ENCODE results near the gene SORBS2. TPM values are rescaled to one million over a fixed set of nuclear protein-coding genes. Genes with fewer than 3 reads are reported as not detected.
A peak's percentile ranks its signal among the peaks of the same experiment; 100 is the strongest.

SORBS2 gene
- total RNA-seq, 2 donors from 2014 or later: 210 to 218 TPM

- Histone ChIP-seq H3K4me1 (peaks cover 14% of the 10 kb centered on the region), H3K27me3 (no peaks in the 10 kb centered on the region), H3K9me3 (no peaks in the 10 kb centered on the region), H3K36me3 (replicated peaks in 1 of 2; ENCODE audit: insufficient read depth in 1 of 2, low read depth in 2 of 2) (peaks cover 0 to 9% of the 10 kb centered on the region in 2 donors), H3K27ac (no peak overlapping the region), H3K4me3 (no peak overlapping the region)
- no peak for DNase-seq
- ATAC-seq: no peak
- WGBS, 2 donors: 68 to 85% methylated on average over 26 to 32 of the region's 32 CpGs
- intact Hi-C loops (cut with DNase I): no loop called here
- no peak for TF ChIP-seq CTCF (IDR thresholded peaks at IDR 0.05)
- TF ChIP-seq POLR2A (IDR thresholded peaks at IDR 0.05): no peak
Observed at GRCh38 chr4:185587427-185588161, 224.4 kb downstream of the SORBS2 start.

- H3K36me3 ChIP-seq (replicated peaks in 1 of 2; ENCODE audit: insufficient read depth in 1 of 2, low read depth in 2 of 2): peaks cover 0 to 9% of the 10 kb centered on the region in 2 donors
- no peak overlapping the region for H3K4me3 ChIP-seq
- no peaks in the 10 kb centered on the region for H3K27me3 ChIP-seq
- no peak for ATAC-seq
- no peaks in the 10 kb centered on the region for H3K9me3 ChIP-seq
- H3K4me1 ChIP-seq: peaks cover 12% of the 10 kb centered on the region
- H3K27ac ChIP-seq: no peak overlapping the region
- intact Hi-C loops (cut with DNase I): no loop called here
- 70 to 82% methylated on average over 6 of the region's 6 CpGs for WGBS, 2 donors
- TF ChIP-seq POLR2A (IDR thresholded peaks at IDR 0.05) (no peak), CTCF (IDR thresholded peaks at IDR 0.05) (no peak)
- DNase-seq: no peak
Observed at GRCh38 chr4:185587030-185587426, 225.0 kb downstream of the SORBS2 start.

GRCh38 chr4:185585211-185585610 lies 226.8 kb downstream of the SORBS2 start:
- ATAC-seq: no peak
- Histone ChIP-seq H3K9me3 (no peaks in the 10 kb centered on the region), H3K4me3 (no peak overlapping the region), H3K27ac (no peak overlapping the region), H3K27me3 (no peaks in the 10 kb centered on the region), H3K36me3 (replicated peaks in 1 of 2; ENCODE audit: insufficient read depth in 1 of 2, low read depth in 2 of 2) (peaks cover 0 to 9% of the 10 kb centered on the region in 2 donors), H3K4me1 (no peaks in the 10 kb centered on the region)
- WGBS, 2 donors: 60 to 64% methylated on average over 1 of the region's 1 CpG
- no peak for DNase-seq
- TF ChIP-seq POLR2A (IDR thresholded peaks at IDR 0.05): no peak
- no peak for TF ChIP-seq CTCF (IDR thresholded peaks at IDR 0.05)
- intact Hi-C loops (cut with DNase I): no loop called here

- no peak for DNase-seq
- ATAC-seq: peak; percentile 54
- intact Hi-C loops (cut with DNase I): no loop called here
- 74 to 76% methylated on average over 1 of the region's 1 CpG for WGBS, 2 donors
- H3K9me3 ChIP-seq: no peaks in the 10 kb centered on the region
- H3K27me3 ChIP-seq: no peaks in the 10 kb centered on the region
- H3K27ac ChIP-seq: no peak overlapping the region
- H3K4me1 ChIP-seq: no peaks in the 10 kb centered on the region
- peaks cover 0 to 6% of the 10 kb centered on the region in 2 donors for H3K36me3 ChIP-seq (replicated peaks in 1 of 2; ENCODE audit: insufficient read depth in 1 of 2, low read depth in 2 of 2)
- TF ChIP-seq CTCF (IDR thresholded peaks at IDR 0.05): no peak
- no peak for TF ChIP-seq POLR2A (IDR thresholded peaks at IDR 0.05)
- H3K4me3 ChIP-seq: no peak overlapping the region
Observed at GRCh38 chr4:185583813-185584212, 228.2 kb downstream of the SORBS2 start.
